SH-SY5Y (cell line): ENCODE measurements around the gene PCSK5.

Experiments used
- GATA2 ChIP-seq: IDR thresholded peaks from 2 replicates; pipeline ENCODE4 v1.6.1; 2011; ENCODE audit warnings: mild to moderate bottlenecking, low read depth, low read length
- GATA3 ChIP-seq: IDR thresholded peaks from 2 replicates; pipeline ENCODE4 v1.6.1; 2011; ENCODE audit warnings: low read depth, mild to moderate bottlenecking, low read length, moderate library complexity

The PCSK5 gene

DNA sequence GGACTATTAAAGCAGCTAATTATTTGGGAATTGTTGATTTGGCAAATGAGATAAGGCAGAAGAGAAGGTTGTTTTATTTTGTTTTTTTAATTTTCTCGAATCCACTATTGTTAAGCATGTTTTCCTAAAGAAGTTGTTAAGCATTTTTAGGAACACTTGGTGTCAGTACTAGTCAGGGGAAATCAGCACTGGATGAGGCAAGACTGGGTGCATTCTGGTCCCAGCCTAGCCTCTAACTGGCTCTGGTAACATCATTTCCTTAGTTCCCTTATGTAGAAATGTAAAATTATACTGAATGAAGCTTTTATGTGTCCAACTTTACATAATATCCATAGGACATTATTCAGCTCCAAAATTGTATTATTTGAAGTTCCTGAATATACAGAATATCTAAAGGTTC is 196.1 kb downstream of the PCSK5 start:
- no peak for TF ChIP-seq GATA3
- TF ChIP-seq GATA2, result no peak

GRCh38 chr9:76087976-76088375 is 197.5 kb downstream of the PCSK5 start:
- no peak for TF ChIP-seq GATA3
- no peak for TF ChIP-seq GATA2

GRCh38 chr9:76090330-76090729 is 199.9 kb downstream of the PCSK5 start:
- TF ChIP-seq GATA2 (no peak), GATA3 (no peak)

DNA sequence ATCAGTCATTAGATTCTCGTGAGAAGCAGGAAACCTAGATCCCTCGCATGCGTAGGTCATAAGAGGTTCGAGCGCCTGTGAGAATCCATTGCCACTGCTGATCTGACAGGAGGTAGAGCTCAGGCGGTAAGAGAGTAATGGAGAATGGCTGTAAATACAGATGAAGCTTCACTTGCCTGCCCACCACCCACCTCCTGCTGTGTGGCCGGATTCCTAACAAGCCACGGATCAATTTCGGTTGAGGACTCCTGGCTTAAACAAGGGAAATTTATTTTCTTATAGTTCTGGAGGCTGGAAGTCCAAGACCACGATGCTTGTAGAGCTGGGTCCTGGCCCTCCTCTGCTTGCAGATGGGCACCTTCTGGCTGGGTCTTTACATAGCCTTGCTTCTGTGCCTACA is 200.4 kb downstream of the PCSK5 start:
- TF ChIP-seq GATA3 (no peak), GATA2 (no peak)

GRCh38 chr9:76092572-76092971 is 202.1 kb downstream of the PCSK5 start:
- TF ChIP-seq GATA2 (no peak), GATA3 (no peak)

DNA sequence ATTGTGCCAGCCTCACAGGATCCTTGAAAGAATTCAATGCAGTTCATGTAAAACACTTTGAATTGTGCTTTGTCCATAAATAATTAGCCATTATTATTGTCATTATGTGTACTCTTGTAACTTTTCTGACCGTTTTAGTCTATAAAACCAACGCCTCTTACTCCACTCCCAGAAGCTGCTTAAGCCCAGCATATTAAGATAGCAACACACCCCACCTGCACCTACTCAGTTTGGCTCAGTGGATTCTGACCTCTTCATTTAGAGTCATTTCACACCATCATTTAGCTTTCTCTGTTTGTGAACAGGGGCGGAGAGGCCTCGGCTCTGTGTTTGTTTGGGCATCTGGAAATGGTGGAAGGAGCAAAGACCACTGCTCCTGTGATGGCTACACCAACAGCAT is 205.1 kb downstream of the PCSK5 start:
- no peak for TF ChIP-seq GATA2
- TF ChIP-seq GATA3, result no peak

- no peak for TF ChIP-seq GATA3
- no peak for TF ChIP-seq GATA2
These were observed 209.0 kb downstream of the PCSK5 start for GRCh38 chr9:76099516-76099915.

- TF ChIP-seq GATA3 (no peak), GATA2 (no peak)
These were observed 210.6 kb downstream of the PCSK5 start for GRCh38 chr9:76101075-76101474.

GRCh38 chr9:76101491-76101890 is 211.0 kb downstream of the PCSK5 start:
- TF ChIP-seq GATA3, result no peak

DNA sequence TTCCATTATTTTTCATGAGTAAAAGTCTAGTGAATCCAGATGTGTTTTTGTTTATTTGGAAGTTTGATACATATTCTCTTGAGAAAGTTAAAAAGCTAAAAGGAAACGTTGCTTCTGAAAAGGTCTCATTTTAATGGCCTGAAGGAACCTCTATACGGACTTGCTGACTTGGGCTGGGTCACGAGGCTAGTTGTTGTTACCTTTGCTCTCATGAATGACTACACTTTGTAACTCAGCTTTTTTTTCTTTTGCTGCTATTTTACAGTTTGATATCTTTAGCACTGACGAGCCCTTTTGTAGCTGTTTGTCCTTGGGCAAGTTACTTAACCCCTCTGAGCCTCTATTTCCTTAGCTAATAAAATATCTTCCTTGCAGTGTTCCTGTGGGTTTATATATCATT is 211.5 kb downstream of the PCSK5 start:
- TF ChIP-seq GATA3 (no peak), GATA2 (no peak)

- TF ChIP-seq GATA2, result no peak
- TF ChIP-seq GATA3, result no peak
These were observed 213.2 kb downstream of the PCSK5 start for GRCh38 chr9:76103531-76104315.

- TF ChIP-seq GATA3 (no peak), GATA2 (no peak)
These were observed 217.0 kb downstream of the PCSK5 start for GRCh38 chr9:76107482-76107881.

DNA sequence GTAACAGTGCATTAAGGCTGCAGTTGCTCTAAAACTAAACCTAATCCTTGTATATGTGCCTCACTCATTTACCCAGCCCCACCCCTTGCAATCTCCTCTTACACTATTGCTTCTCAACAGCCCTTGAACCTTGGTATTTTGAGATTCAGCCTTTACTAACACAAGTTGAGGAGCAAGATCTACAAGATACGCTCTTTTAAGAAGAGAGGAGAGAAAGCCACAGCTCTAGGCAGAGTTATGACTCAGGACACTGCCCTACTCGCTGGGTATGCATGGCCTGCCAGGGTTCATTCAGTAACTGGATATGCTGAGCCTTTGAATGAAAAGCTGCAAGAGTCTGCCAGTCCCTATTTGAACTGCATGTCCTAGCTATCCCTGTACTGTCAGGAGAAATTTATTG is 219.5 kb downstream of the PCSK5 start:
- TF ChIP-seq GATA2 (no peak), GATA3 (no peak)

GRCh38 chr9:76112151-76112550 is 221.7 kb downstream of the PCSK5 start:
- no peak for TF ChIP-seq GATA2
- TF ChIP-seq GATA3, result no peak

DNA sequence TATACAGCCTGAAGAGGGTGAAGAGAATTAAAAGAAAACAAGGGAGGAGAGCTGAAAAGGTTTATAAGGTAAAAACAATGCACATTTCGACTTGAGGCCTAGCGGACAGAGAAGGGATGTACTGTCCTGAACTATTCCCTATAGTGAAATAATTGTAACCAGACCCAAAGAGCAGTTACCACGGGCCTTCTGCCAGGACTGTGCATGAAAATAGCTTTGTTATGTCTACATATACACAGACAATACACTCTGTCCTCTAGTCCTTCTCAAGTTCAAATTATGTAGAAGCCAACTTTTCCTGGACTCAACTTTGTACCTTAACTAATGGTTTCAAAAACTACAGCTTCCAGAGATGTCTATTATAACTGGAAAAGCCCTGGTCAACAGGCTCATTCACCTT is 223.7 kb downstream of the PCSK5 start:
- TF ChIP-seq GATA3 (no peak), GATA2 (no peak)

- TF ChIP-seq GATA2, result no peak
- TF ChIP-seq GATA3, result no peak
These were observed 224.9 kb downstream of the PCSK5 start for GRCh38 chr9:76115396-76115795.
